ENCODE measurements around the gene KRT12. TPM values are rescaled to one million over a fixed set of nuclear protein-coding genes. Genes with fewer than 3 reads are reported as not detected.
A peak's percentile ranks its signal among the peaks of the same experiment; 100 is the strongest.

KRT12 gene
- total RNA-seq, 1 donor from 2014 or later: not detected

DNA sequence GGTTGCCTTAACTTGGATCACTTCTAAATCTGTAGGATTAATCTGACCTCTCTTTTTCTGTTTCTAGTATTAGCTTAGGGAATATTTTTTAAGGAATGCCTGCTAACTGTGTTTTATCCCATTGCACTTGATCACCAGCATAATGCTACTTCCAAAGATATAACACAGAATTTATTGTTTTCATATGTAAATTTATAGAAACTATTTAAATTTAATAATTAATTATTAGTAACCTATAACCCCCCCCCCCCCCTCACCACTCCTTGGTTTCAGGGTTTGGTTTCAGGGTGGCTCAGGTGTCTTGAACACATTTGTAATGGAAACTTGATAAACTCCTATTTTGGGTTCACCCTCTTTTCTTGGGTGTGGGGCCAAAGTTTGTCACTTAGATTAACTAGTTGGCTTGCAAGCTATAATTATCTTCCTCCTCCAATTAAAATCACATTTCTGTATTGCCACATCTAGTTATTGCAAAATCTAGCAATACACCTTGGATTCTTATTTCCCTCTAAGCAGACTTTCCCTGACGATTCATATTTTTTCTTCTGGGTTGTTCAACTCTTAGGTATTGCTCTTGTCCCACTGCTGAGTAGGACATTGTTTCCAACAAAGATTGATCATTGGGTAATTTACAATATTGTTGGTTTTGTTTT, 18.3 kb downstream of the KRT12 start:
- DNase-seq (ENCODE audit: extremely low read depth, low read depth, low spot score): no peak

GRCh38 chr17:40846515-40847144, 20.4 kb downstream of the KRT12 start:
- no peak for DNase-seq (ENCODE audit: extremely low read depth, low read depth, low spot score)

DNA sequence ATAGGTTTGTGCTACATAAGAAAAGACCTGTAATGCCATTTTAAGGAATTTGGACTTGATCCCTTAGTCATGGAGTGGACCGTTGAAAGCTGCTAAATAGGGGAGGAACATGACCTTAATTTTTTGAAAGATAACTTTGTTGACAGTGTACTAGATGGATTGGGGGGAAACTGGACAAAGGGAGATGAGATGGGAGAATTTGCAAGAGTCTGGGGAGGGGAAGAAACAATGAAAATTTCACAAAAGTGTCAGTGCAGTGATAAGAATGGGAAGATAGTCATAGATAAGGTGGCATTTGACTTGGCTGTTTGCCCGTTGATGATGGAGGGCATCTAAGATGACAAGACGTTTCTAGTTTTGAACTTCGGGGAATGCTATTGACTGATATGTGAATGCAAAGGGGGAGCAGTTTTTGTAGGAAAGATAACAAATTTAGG, 22.3 kb downstream of the KRT12 start:
- no peak for DNase-seq (ENCODE audit: extremely low read depth, low read depth, low spot score)

DNA sequence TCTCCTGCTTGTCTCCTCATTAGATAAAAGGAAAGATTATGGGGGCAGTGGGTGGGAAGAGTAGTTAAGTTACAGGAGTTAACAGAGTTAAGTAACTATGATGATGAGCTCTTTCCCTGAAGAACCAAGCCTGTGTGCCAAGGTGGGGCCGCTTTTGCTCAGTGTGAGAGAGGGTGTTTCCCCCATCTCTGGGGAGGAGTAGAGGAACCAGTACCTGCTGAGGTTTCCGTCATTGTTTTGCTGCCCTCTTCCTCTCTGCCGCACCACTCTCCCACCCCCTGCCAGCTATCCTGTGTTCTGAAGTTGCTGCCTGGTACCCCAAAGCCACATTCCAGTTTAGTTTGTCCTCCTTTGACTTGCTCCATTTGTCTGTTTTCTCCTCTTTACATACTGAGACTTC, 23.8 kb downstream of the KRT12 start:
- no peak for DNase-seq (ENCODE audit: extremely low read depth, low read depth, low spot score)

DNA sequence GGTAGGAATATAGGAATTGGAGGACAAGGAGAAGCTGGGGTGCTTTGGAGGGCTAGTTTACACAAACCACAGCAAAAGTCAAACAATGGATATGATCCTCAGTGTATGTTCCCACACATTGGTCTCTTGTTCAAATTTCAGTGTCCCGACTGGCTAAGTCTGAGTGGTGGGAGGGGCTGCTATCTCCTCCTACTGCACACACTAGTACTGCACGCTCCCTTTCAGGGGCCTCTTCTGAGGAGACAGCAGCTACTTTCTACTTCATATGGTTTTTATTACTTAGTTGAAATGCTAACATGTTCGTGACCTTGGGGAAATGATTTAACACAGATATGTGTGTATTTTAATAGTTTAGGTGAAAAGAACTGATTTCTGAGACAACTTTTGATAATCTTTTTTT, 25.8 kb downstream of the KRT12 start:
- no peak for DNase-seq (ENCODE audit: extremely low read depth, low read depth, low spot score)

- DNase-seq (ENCODE audit: extremely low read depth, low read depth, low spot score): no peak
These were observed 27.8 kb downstream of the KRT12 start for GRCh38 chr17:40839194-40839593.

GRCh38 chr17:40836020-40836419, 31.0 kb downstream of the KRT12 start:
- DNase-seq (ENCODE audit: extremely low read depth, low read depth, low spot score): no peak

DNA sequence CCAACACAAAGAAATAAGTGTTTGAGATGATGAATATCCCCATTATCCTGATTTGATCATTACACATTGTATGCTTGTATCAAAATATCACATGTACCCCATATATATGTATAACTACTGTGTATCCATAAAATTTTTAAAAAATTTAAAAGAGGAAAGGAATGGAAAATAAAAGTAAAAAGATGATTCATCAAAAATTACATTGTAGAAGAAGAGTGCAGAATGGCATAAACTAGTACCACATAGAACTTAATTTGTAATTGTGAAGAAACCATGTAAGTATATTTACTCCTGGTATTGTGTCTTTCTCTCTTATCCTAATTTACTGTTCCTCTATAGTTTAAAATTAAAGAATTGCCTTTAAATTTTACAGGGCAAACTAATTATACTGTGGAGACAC, 33.1 kb downstream of the KRT12 start:
- DNase-seq (ENCODE audit: extremely low read depth, low read depth, low spot score): no peak

- DNase-seq (ENCODE audit: extremely low read depth, low read depth, low spot score): no peak
These were observed 34.2 kb downstream of the KRT12 start for GRCh38 chr17:40832840-40833239.

DNA sequence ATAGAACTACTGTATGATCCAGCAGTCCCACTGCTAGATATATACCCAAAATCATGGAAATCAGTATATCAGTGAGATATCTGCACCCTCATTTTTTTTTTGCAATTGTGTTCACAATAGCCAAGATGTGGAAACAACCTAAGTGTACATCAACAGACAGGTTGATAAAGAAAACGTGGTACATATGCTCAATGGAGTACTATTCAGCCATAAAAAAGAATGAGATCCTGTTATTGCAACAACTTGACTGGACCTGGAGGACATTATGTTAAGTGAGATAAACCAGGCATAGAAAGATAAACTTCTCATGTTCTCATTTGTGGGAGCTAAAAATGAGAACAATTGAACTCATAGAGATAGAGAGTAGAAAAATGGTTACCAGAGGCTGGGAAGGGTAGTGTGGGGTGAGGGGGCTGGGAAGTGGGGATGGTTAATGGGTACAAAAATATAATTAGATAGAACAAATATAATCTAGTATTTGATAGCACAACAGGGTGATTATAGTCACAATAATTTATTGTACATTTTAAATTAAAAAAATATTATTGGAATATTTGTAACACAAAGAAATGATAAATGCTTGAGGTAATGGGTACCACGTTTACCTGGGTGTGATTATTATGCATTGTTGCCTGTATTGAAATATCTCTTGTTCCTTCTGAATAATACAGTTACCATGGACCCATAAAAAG, 36.8 kb downstream of the KRT12 start:
- no peak for DNase-seq (ENCODE audit: extremely low read depth, low read depth, low spot score)

- no peak for DNase-seq (ENCODE audit: extremely low read depth, low read depth, low spot score)
These were observed 38.5 kb downstream of the KRT12 start for GRCh38 chr17:40828454-40829044.

DNA sequence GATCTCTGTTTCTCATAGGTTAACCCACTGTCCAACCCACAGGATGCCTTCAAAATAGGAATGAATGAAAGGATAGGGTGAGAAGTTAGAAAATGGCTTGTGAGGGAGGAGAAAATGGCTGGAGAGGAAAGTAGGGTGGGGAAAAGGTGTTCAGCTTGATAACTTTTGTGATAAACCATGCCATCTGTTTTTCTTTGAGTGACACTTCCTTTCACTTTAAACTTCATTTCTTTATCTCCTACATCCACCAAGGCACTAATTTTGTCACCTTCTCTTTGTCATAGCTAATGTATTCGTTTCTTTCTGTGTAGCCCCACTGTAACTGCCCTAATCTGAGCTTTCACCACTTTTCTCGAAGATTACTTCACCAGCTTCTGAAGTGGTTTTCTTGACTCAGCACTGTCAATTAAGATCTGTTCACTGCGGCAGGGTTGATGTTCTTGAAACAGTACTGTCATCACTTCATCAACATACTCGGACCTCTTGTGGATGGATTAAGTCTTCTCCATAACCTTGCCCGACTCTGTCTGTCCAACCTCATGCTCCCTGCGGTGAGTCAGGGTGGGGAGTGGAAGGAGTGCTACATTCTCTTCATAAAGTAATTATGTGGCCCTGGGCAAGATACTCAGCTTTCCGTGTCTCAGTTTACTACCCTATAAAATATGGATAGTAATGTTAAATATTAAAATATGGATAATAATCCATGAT, 39.1 kb downstream of the KRT12 start:
- no peak for DNase-seq (ENCODE audit: extremely low read depth, low read depth, low spot score)

GRCh38 chr17:40825599-40825998, 41.4 kb downstream of the KRT12 start:
- no peak for DNase-seq (ENCODE audit: extremely low read depth, low read depth, low spot score)

DNA sequence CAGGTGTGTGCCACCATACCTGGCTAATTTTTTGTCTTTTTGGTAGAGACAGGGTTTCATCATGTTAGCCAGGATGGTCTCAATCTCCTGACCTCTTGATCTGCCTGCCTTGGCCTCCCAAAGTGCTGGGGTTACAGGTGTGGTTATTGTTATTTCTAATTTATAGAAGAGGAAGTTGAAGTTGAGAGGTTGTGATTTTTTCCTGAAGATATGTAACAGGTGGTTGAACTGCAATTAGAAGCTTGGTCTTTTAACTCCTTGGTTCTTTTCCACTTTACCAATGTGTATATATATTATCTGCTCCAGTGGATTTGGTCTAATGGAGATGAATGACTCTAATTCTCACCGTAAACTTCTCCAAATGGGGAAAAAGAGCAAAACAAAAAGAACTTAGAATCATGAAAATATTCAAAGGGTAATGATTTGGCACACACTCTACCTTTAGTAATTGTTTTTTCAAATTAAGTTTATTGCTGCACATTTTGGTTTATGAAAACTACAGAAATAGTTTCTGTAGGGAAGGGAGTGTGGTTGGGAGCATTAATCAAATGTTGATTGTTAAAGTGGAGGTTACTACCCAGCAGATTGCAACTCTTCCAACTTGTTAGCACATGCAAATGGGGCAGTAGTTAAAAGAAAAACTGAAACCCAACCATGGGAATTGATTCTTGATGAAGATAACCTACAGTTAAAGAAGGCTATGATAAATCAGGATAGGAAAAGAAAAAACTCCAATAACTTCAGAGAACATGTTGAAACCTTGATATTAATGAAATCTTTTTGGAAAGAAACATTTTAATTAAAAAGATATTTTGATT, 42.8 kb downstream of the KRT12 start:
- no peak for DNase-seq (ENCODE audit: extremely low read depth, low read depth, low spot score)

- no peak for DNase-seq (ENCODE audit: extremely low read depth, low read depth, low spot score)
These were observed 44.8 kb downstream of the KRT12 start, which contains the start of gene KRT10 for GRCh38 chr17:40822132-40822812. KRT10 (minus strand) TSS chr17:40822614; CDS start chr17:40822585, 29 bp downstream.

DNA sequence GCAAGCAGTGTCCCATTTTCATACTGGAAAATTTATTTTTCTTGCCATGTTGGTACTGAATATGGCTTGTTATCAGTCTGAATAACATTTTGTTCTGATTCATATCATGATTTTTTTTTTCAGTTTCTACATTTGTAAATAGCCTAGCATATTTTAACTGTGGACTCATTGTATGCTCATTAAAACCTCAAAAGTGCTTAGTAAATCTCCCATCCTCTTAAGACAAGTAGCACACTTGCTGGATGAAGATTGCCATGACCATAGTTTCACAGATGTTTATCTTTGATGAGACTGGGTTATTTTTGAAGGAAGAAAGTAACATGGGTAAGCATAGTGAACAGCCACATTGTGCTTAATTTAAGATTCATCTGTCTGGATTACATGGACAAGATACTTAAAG, 45.5 kb downstream of the KRT12 start:
- DNase-seq (ENCODE audit: extremely low read depth, low read depth, low spot score): no peak

GRCh38 chr17:40820228-40820838, 46.7 kb downstream of the KRT12 start:
- DNase-seq (ENCODE audit: extremely low read depth, low read depth, low spot score): no peak

- peak; percentile 14 for DNase-seq (ENCODE audit: extremely low read depth, low read depth, low spot score)
These were observed 47.4 kb downstream of the KRT12 start for GRCh38 chr17:40819528-40820125.

Measured in glomerular endothelial cell (primary cell).